Heart left ventricle (tissue), 16 donors: ENCODE measurements around the gene IL4R. TPM values are rescaled to one million over a fixed set of nuclear protein-coding genes. Genes with fewer than 3 reads are reported as not detected.

Experiments
- ATAC-seq, 4 donors: fragments of 200-7000 bp; cut with Tn5 transposase; one replicate each; pipeline ENCODE4 v1.9.1; 2020 to 2022; ENCODE audit warnings: moderate library complexity in 4 of 4, mild to moderate bottlenecking in 3 of 4, moderate number of reproducible peaks in 1 of 4
- DNase-seq, 5 donors: peaks; one replicate each; pipeline ENCODE4 v3.0.0-alpha.2; 2020
- H3K27ac ChIP-seq, 12 donors: fragments of 200-600 bp; sonication (generic) in 4 of 12; one replicate each; pipeline versions ENCODE4 v1.5.0 to v1.8.0; 2016 to 2022; ENCODE audit warnings: mild to moderate bottlenecking in 2 of 12
- H3K27me3 ChIP-seq, 9 donors: fragments of 200-600 bp; sonication (generic) in 2 of 9; one replicate each; pipeline versions ENCODE4 v1.5.1 to v1.8.0; 2016 to 2022; ENCODE audit warnings: mild to moderate bottlenecking in 3 of 9
- H3K36me3 ChIP-seq, 9 donors: fragments of 200-600 bp; sonication (generic) in 2 of 9; one replicate each; pipeline versions ENCODE4 v1.5.0 to v1.8.0; 2018 to 2022; ENCODE audit warnings: mild to moderate bottlenecking in 2 of 9
- H3K4me1 ChIP-seq, 12 donors: fragments of 200-600 bp; sonication (generic) in 4 of 12; one replicate each; pipeline versions ENCODE4 v1.5.0 to v1.8.0; 2016 to 2022; ENCODE audit warnings: mild to moderate bottlenecking in 3 of 12
- H3K4me3 ChIP-seq, 12 donors: fragments of 200-600 bp; sonication (generic) in 4 of 12; one replicate each; pipeline versions ENCODE4 v1.5.0 to v1.8.0; 2017 to 2022; ENCODE audit warnings: mild to moderate bottlenecking in 9 of 12, moderate library complexity in 4 of 12
- H3K9me3 ChIP-seq, 12 donors: fragments of 200-600 bp; sonication (generic) in 4 of 12; one replicate each; pipeline versions ENCODE4 v1.5.0 to v1.8.0; 2016 to 2022; ENCODE audit warnings: mild to moderate bottlenecking in 1 of 12
- CTCF ChIP-seq, 12 donors: fragments of 200-600 bp; sonication (generic) in 4 of 12; IDR thresholded peaks; one replicate each; pipeline versions ENCODE4 v1.5.0 to v1.8.0; 2018 to 2022; ENCODE audit warnings: antibody characterized with exemption in 12 of 12, mild to moderate bottlenecking in 5 of 12
- POLR2A ChIP-seq, 2 donors: fragments of 450-650 bp; IDR thresholded peaks; one replicate each; pipeline ENCODE4 v1.6.1; 2017; ENCODE audit warnings: antibody characterized with exemption in 2 of 2, mild to moderate bottlenecking in 2 of 2, moderate library complexity in 2 of 2
- WGBS, 4 donors: extraction: QIAGEN DNeasy Blood & Tissue Kit in 2 of 4; methylation state at CpG; one replicate each; pipeline versions ENCODE4 v1.1.5 to v1.1.7; 2013 to 2018; 5-methylcytosine and 5-hydroxymethylcytosine counted together
- intact Hi-C, 10 donors: fragments of 100-400 bp; cut with DNase I; formaldehyde crosslinking; loops; one replicate each; pipeline versions ENCODE4 v1.11.1 to v1.14.2; 2022
- polyA plus RNA-seq, 2 donors: library from polyadenylated mRNA; stranded (reverse); fragments of 200-250 nt; gene quantifications; one replicate each; pipeline ENCODE4 v1.2.3, GENCODE V29; 2013
- total RNA-seq, 9 donors: library from RNA; depleted of rRNA in 2 of 9; stranded (reverse); fragments of >200 nt in 2 of 9; fragmentation: NEBNext Ultra II Directional in 3 of 9; extraction: Animal tissue kit (Norgen Biotek cat#: 25700) in 3 of 9; gene quantifications; one replicate each; pipeline versions ENCODE4 v1.1.0 to v1.2.4, GENCODE V29; 2016 to 2023
- donor health status: ischemic (EF 13 %, LVEDD 7.1; RV severe dilation, severe dysfunction).
- donor health status: healthy with polysubstance abuse.
- donor health status: DM: no; HTN: yes; CAD: no.
- donor health status: DM: no; HTN: no; CAD: no.
- donor health status: ischemic (EF 25% LVEDD 6.9; RV normal size, moderate dysfunction).
- donor health status: ischemic (EF 25% LVEDD 5.7; RV mildly dilated, moderate dysfunction).
- donor health status: healthy.
- donor health status: DM: yes; HTN: yes; CAD: no.
- donor health status: ischemic (EF 35%, LVEDD 5.7; RV mildly dilated, moderate dysfunction).
- donor health status: nonischemic (EF 11% LVEDD 7.7; RV severe dilation, severe dysfunction).
- donor health status: DM: yes; HTN: yes; CAD: no.
- donor health status: PGD.
- donor health status: ischemic (EF 29% LVEDD 5.4; RV normal size, mild dysfunction).
- donor health status: nonischemic (EF 23%, LVEDD 6.1; RV moderate dilation, normal function).

The IL4R gene
- total and polyA plus RNA-seq, 11 donors, result 5.8 to 47.4 (median 8.2) TPM

DNA sequence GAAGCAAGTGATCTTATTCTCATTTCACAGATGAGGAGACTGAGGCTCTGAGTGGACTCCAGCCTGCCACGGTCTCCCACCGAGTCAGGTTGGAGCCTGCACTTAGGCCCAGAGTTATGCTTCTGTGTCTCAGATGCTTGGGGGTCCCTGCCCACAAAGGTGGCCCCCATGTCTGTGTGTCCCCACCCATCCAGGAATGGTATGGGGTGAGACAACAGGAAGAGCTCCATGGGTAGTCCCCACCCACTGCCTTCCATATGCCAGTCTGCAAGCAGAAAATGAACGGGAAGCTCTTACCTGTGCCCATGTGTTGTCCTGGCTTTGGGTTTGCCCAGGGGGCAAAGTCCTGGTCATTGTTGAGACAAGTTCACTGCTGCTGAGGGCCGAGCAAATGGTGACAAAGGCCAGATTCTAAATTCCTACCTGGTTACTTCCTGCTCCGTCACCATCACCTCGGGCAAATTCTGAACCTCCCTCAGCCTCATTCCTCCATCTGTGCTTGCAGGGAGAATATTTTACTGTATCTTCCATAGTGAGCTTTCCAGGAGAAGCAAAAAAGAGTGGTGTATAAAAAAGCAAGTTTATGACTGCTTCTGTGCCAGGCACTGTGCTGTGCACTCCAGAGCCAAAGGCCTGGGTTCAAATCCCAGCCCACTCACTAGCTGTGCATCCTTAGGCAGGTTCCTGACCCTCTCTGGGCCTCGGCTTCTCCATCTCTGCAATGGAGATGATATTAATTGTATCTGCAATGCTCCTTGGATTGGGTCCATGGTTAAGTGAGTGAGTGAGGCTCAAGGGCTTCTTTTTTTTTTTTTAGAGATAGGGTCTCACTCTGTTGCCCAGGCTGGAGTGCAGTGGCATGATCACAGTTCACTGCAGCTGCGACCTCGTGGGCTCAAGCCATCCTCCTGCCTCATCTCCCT lies 9.3 kb downstream of the IL4R start:
- TF ChIP-seq CTCF (IDR thresholded peaks at IDR 0.05) (no peak), POLR2A (IDR thresholded peaks at IDR 0.05) (no peak)
- peaks cover 0 to 25% (median 0%) of the 10 kb centered on the region in 9 donors for H3K36me3 ChIP-seq
- peak overlapping the region in 2 of 12 donors; percentile 96 to 98 for H3K27ac ChIP-seq
- H3K4me3 ChIP-seq, result no peak overlapping the region
- peaks cover 0 to 4% (median 0%) of the 10 kb centered on the region in 9 donors for H3K27me3 ChIP-seq
- peaks cover 0 to 92% (median 20%) of the 10 kb centered on the region in 12 donors for H3K4me1 ChIP-seq
- no peaks in the 10 kb centered on the region for H3K9me3 ChIP-seq
- no peak for ATAC-seq
- 89 to 91% (median 89%) methylated on average over 9 of the region's 9 CpGs for WGBS, 4 donors
- intact Hi-C loops, result loop anchor here in 1 of 10 donors (5.0 kb wide), 1 partner anchor 34 kb away; no protein-coding TSS in a partner anchor
- DNase-seq, result no peak

DNA sequence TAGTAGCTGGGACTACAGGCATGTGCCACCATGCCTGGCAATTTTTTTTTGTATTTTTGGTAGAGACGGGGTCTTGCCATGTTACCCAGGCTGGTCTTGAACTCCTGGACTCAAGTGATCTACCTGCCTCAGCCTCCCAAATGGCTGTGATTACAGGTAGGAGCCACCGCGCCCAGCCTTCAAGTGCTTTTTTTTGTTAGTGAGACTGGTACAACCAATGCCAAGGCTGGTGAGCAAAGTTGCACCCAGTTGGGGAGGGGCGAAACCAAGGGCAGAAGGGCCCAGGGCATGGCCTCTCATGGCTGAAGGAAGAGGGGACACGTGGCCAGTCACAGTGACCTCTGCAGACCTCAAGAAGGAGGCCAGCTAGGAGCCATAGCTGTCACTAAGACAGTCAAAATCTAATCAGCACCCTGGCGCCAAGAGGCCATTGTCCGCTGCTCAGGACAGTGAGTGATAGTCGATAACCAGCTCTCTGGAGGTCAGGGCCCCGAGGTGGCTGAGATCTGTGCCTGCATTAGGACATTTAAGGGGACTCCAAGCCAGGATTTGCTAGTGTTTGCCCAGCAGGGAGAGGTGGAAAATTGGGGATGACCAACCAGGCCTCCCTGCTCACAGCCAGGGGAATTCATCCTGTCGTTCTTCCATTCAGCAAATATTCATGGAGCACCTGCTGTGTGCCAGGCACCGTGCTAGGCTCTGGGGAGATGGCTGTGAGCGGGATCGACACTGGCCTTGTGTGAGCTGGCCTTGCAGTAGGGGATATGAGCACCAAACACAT lies 10.2 kb downstream of the IL4R start:
- DNase-seq (no peak), ATAC-seq (no peak)
- H3K27me3 ChIP-seq, result no peaks in the 10 kb centered on the region
- peaks cover 0 to 92% (median 17%) of the 10 kb centered on the region in 12 donors for H3K4me1 ChIP-seq
- H3K36me3 ChIP-seq, result peaks cover 0 to 25% (median 0%) of the 10 kb centered on the region in 9 donors
- intact Hi-C loops, result loop anchor here in 1 of 10 donors (5.0 kb wide), 1 partner anchor 33 kb away; no protein-coding TSS in a partner anchor
- H3K9me3 ChIP-seq, result no peaks in the 10 kb centered on the region
- TF ChIP-seq CTCF (IDR thresholded peaks at IDR 0.05), result no peak
- 73 to 87% (median 73%) methylated on average over 12 to 13 of the region's 13 CpGs for WGBS, 4 donors
- peak overlapping the region in 3 of 12 donors; percentile 26 to 98 (median 96) for H3K27ac ChIP-seq
- no peak overlapping the region for H3K4me3 ChIP-seq

- intact Hi-C loops, result loop anchor here in 1 of 10 donors (5.0 kb wide), 1 partner anchor 32 kb away; no protein-coding TSS in a partner anchor
- Histone ChIP-seq H3K27me3 (no peaks in the 10 kb centered on the region), H3K4me1 (peaks cover 0 to 92% (median 16%) of the 10 kb centered on the region in 12 donors), H3K9me3 (no peaks in the 10 kb centered on the region), H3K36me3 (peaks cover 0 to 17% (median 0%) of the 10 kb centered on the region in 9 donors), H3K27ac (peak overlapping the region in 4 of 12 donors; percentile 9 to 98 (median 56)), H3K4me3 (no peak overlapping the region)
- no peak for ATAC-seq
- DNase-seq, result no peak
- 78 to 85% (median 81%) methylated on average over 12 of the region's 12 CpGs for WGBS, 4 donors
- TF ChIP-seq CTCF (IDR thresholded peaks at IDR 0.05), result no peak
- TF ChIP-seq POLR2A (IDR thresholded peaks at IDR 0.05), result no peak
These were observed 11.1 kb downstream of the IL4R start for GRCh38 chr16:27324851-27325301.
